ENCODE measurements around the gene RXRA. TPM values are rescaled to one million over a fixed set of nuclear protein-coding genes. Genes with fewer than 3 reads are reported as not detected.

The RXRA gene
- total RNA-seq, 1 experiment from 2014 or later, result 22.6 TPM

GRCh38 chr9:134336924-134337323 lies 10.7 kb downstream of the RXRA start:
- DNase-seq (ENCODE audit: low read depth), result no peak

- DNase-seq (ENCODE audit: low read depth), result no peak
Measured at GRCh38 chr9:134337469-134337868, 11.2 kb downstream of the RXRA start.

GRCh38 chr9:134338394-134339182 lies 12.3 kb downstream of the RXRA start:
- no peak for DNase-seq (ENCODE audit: low read depth)

- DNase-seq (ENCODE audit: low read depth), result no peak
Measured at GRCh38 chr9:134339183-134339806, 13.0 kb downstream of the RXRA start.

- DNase-seq (ENCODE audit: low read depth), result no peak
Measured at GRCh38 chr9:134340475-134341160, 14.4 kb downstream of the RXRA start.

GRCh38 chr9:134341306-134341705 lies 15.1 kb downstream of the RXRA start:
- DNase-seq (ENCODE audit: low read depth), result no peak

- DNase-seq (ENCODE audit: low read depth), result no peak
Measured at GRCh38 chr9:134341929-134342745, 15.9 kb downstream of the RXRA start.

GRCh38 chr9:134342746-134343115 lies 16.5 kb downstream of the RXRA start:
- DNase-seq (ENCODE audit: low read depth), result no peak

- no peak for DNase-seq (ENCODE audit: low read depth)
Measured at GRCh38 chr9:134343637-134344036, 17.4 kb downstream of the RXRA start.

- DNase-seq (ENCODE audit: low read depth), result no peak
Measured at GRCh38 chr9:134344068-134344799, 18.0 kb downstream of the RXRA start.

GRCh38 chr9:134344800-134345310 lies 18.6 kb downstream of the RXRA start:
- DNase-seq (ENCODE audit: low read depth), result no peak

GRCh38 chr9:134345737-134346136 lies 19.5 kb downstream of the RXRA start:
- DNase-seq (ENCODE audit: low read depth), result no peak

- peak; percentile 27 for DNase-seq (ENCODE audit: low read depth)
Measured at GRCh38 chr9:134346151-134346550, 19.9 kb downstream of the RXRA start.

- no peak for DNase-seq (ENCODE audit: low read depth)
Measured at GRCh38 chr9:134346840-134347583, 20.8 kb downstream of the RXRA start.

- DNase-seq (ENCODE audit: low read depth), result no peak
Measured at GRCh38 chr9:134347996-134348395, 21.7 kb downstream of the RXRA start.

GRCh38 chr9:134348404-134349155 lies 22.3 kb downstream of the RXRA start:
- no peak for DNase-seq (ENCODE audit: low read depth)

GRCh38 chr9:134349936-134350335 lies 23.7 kb downstream of the RXRA start:
- no peak for DNase-seq (ENCODE audit: low read depth)

- no peak for DNase-seq (ENCODE audit: low read depth)
Measured at GRCh38 chr9:134350416-134350994, 24.2 kb downstream of the RXRA start.

- no peak for DNase-seq (ENCODE audit: low read depth)
Measured at GRCh38 chr9:134351606-134352176, 25.4 kb downstream of the RXRA start.

Data from M059J (cell line).